ENCODE measurements around the gene INAFM2. TPM values are rescaled to one million over a fixed set of nuclear protein-coding genes. Genes with fewer than 3 reads are reported as not detected.

Gene INAFM2
- polyA plus RNA-seq, 1 donor from 2014 or later = 14.8 TPM

- Histone ChIP-seq H3K79me2 (replicated peaks; ENCODE audit: insufficient read depth, low read length) (no peaks in the 10 kb centered on the region), H3K9me3 (ENCODE audit: low read length) (no peaks in the 10 kb centered on the region), H3K36me3 (ENCODE audit: insufficient read depth, low read length) (no peaks in the 10 kb centered on the region), H3K27ac (ENCODE audit: low read length) (no peak overlapping the region), H3K9ac (ENCODE audit: low read length) (no peak overlapping the region), H3K27me3 (ENCODE audit: insufficient read depth, low read depth, low read length) (no peaks in the 10 kb centered on the region), H3F3A (ENCODE audit: insufficient read depth, low read length, poor library complexity, severe bottlenecking) (no peaks in the 10 kb centered on the region), H2AFZ (ENCODE audit: low read depth, low read length) (no peak overlapping the region), H3K9me2 (ENCODE audit: insufficient read depth, low read length) (no peaks in the 10 kb centered on the region), H3K4me2 (ENCODE audit: low read length) (no peak overlapping the region), H3K4me3 (ENCODE audit: low read length) (no peak overlapping the region), H4K20me1 (ENCODE audit: insufficient read depth) (no peaks in the 10 kb centered on the region)
- no peak for TF ChIP-seq TAF1 (IDR thresholded peaks at IDR 0.05; ENCODE audit: low read depth)
Observed at GRCh38 chr15:40345225-40345866, 21.9 kb downstream of the INAFM2 start.

GRCh38 chr15:40345867-40346578, 22.5 kb downstream of the INAFM2 start:
- H2AFZ ChIP-seq (ENCODE audit: low read depth, low read length) = no peak overlapping the region
- no peaks in the 10 kb centered on the region for H3K79me2 ChIP-seq (replicated peaks; ENCODE audit: insufficient read depth, low read length)
- H3K4me2 ChIP-seq (ENCODE audit: low read length) = no peak overlapping the region
- no peaks in the 10 kb centered on the region for H3K9me2 ChIP-seq (ENCODE audit: insufficient read depth, low read length)
- TF ChIP-seq EZH2 (IDR thresholded peaks at IDR 0.05; ENCODE audit: borderline replicate concordance, insufficient read depth, low read length, poor library complexity, severe bottlenecking) (no peak), REST (IDR thresholded peaks at IDR 0.05; ENCODE audit: borderline replicate concordance) (no peak), MXI1 (conservative IDR thresholded peaks at IDR 0.05; ENCODE audit: poor library complexity, severe bottlenecking) (no peak), SMC3 (conservative IDR thresholded peaks at IDR 0.05; ENCODE audit: poor library complexity) (no peak), CTCF (IDR thresholded peaks at IDR 0.05; ENCODE audit: poor library complexity, severe bottlenecking) (no peak), TAF1 (IDR thresholded peaks at IDR 0.05; ENCODE audit: low read depth) (no peak), POLR2AphosphoS5 (IDR thresholded peaks at IDR 0.05) (no peak), RAD21 (conservative IDR thresholded peaks at IDR 0.05) (no peak), EP300 (conservative IDR thresholded peaks at IDR 0.05; ENCODE audit: poor library complexity, severe bottlenecking) (no peak)
- no peak overlapping the region for H3K9ac ChIP-seq (ENCODE audit: low read length)
- no peak overlapping the region for H3K4me3 ChIP-seq (ENCODE audit: low read length)
- H3K27me3 ChIP-seq (ENCODE audit: insufficient read depth, low read depth, low read length) = no peaks in the 10 kb centered on the region
- no peaks in the 10 kb centered on the region for H4K20me1 ChIP-seq (ENCODE audit: insufficient read depth)
- H3K9me3 ChIP-seq (ENCODE audit: low read length) = no peaks in the 10 kb centered on the region
- H3F3A ChIP-seq (ENCODE audit: insufficient read depth, low read length, poor library complexity, severe bottlenecking) = no peaks in the 10 kb centered on the region
- H3K27ac ChIP-seq (ENCODE audit: low read length) = no peak overlapping the region
- H3K36me3 ChIP-seq (ENCODE audit: insufficient read depth, low read length) = no peaks in the 10 kb centered on the region
